Measurements from ENCODE around the gene ANKRD13D.
A peak's percentile ranks its signal among the peaks of the same experiment; 100 is the strongest.
"Not testable (repeated sequence)": the region's sequence is repeated elsewhere in the genome, so short reads cannot be mapped to it uniquely, and the experiment has no call there.

ANKRD13D gene

GRCh38 chr11:67317205-67317887 is 28.2 kb downstream of the ANKRD13D start:
- in situ Hi-C loops (cut with HindIII; ENCODE audit: low pct_unique_long_range_greater_than_20kb, low sequenced_read_pairs) = no loop called here
- DNase-seq (ENCODE audit: low read depth in 1 of 2, low spot score in 1 of 2) = peak; percentile 97 to 98

DNA sequence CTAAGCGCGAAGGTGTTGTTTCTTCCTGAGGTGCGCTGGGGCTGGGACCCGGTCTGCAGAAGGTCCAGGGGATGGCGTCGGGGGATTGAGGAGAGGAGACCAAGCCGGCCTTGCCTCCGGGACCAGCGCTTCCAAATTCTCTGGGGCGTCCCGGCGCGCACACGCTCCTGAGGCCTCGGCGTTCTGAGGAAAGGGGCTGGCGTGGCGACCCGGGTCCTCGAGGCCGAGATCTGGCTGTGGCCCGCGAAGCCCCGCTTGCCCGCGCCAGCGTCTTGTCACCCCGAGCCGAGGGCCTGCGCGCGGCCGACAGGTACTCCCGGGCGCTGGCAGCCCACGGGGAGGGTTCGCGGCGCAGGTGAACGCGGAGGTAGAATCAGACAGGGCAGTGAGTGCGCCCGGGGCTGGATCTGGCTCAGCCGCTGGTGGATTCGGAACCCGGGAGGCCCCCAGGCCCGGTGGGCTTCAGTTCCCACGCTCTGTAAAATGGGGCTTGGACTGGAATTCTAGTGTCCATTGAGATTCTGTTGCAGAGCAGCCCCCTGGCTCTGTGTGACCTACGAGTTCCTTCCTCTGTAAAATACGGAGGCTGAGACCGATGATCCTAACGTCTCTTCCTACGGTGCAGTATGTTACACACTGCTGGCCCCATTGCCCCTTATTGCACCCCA is 28.9 kb downstream of the ANKRD13D start:
- in situ Hi-C loops (cut with HindIII; ENCODE audit: low pct_unique_long_range_greater_than_20kb, low sequenced_read_pairs) = no loop called here
- peak; percentile 55 to 61 for DNase-seq (ENCODE audit: low read depth in 1 of 2, low spot score in 1 of 2)
- no peak for TF ChIP-seq JUND (IDR thresholded peaks at IDR 0.05; ENCODE audit: low read depth)

More at GRCh38 chr11:67317205-67317887, 28.2 kb downstream of the ANKRD13D start:
- no peak for TF ChIP-seq JUND (IDR thresholded peaks at IDR 0.05; ENCODE audit: low read depth)

GRCh38 chr11:67318876-67319275 is 29.8 kb downstream of the ANKRD13D start:
- in situ Hi-C loops (cut with HindIII; ENCODE audit: low pct_unique_long_range_greater_than_20kb, low sequenced_read_pairs); DNase-seq (ENCODE audit: low read depth in 1 of 2, low spot score in 1 of 2): not testable (repeated sequence)

DNA sequence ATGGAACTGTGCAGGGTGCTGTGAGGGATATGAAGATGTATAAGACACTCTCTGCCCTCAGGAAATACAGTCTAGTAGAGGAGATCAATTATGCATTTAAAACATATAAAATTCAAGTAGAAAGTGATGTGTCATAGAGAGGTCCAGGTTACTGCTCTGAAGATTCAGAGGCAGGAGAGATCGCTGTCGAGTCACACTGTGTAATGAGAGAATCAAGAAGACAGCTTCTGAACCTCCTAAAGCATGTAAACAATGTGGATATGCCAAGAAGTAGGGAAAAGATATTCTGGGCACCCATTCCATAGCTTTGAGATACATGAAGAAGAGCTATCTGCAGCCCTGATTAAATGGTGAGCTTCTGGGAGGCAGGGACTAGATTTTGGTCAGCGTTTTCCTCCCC is 30.9 kb downstream of the ANKRD13D start:
- no peak for TF ChIP-seq JUND (IDR thresholded peaks at IDR 0.05; ENCODE audit: low read depth)
- DNase-seq (ENCODE audit: low read depth in 1 of 2, low spot score in 1 of 2) = no peak
- in situ Hi-C loops (cut with HindIII; ENCODE audit: low pct_unique_long_range_greater_than_20kb, low sequenced_read_pairs) = no loop called here

GRCh38 chr11:67320691-67321090 is 31.6 kb downstream of the ANKRD13D start:
- in situ Hi-C loops (cut with HindIII; ENCODE audit: low pct_unique_long_range_greater_than_20kb, low sequenced_read_pairs) = no loop called here
- no peak for TF ChIP-seq JUND (IDR thresholded peaks at IDR 0.05; ENCODE audit: low read depth)
- no peak for DNase-seq (ENCODE audit: low read depth in 1 of 2, low spot score in 1 of 2)

GRCh38 chr11:67321313-67321871 is 32.3 kb downstream of the ANKRD13D start:
- in situ Hi-C loops (cut with HindIII; ENCODE audit: low pct_unique_long_range_greater_than_20kb, low sequenced_read_pairs) = no loop called here

DNA sequence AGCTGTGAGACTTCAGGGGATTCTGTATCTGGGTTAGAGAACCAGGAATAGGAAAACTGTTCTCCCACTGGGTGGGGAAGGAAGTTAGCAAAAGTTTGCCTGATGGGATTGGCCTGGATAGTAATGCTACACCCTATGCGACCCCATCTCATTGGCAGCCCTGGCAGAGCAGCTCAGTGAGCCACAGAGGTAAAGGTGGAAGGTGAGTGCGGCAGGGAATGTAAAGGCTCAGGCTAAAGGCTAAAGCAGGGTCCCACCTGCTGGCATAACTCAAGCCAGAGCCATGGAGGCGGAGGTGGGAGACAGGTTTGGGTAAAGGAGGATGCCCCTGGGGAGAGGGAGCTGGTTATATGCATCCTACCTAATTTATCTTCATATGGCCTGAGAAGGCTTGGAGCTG is 32.9 kb downstream of the ANKRD13D start:
- DNase-seq (ENCODE audit: low read depth in 1 of 2, low spot score in 1 of 2) = no peak
- in situ Hi-C loops (cut with HindIII; ENCODE audit: low pct_unique_long_range_greater_than_20kb, low sequenced_read_pairs) = no loop called here
- TF ChIP-seq JUND (IDR thresholded peaks at IDR 0.05; ENCODE audit: low read depth) = no peak

More at GRCh38 chr11:67321313-67321871, 32.3 kb downstream of the ANKRD13D start:
- no peak for DNase-seq (ENCODE audit: low read depth in 1 of 2, low spot score in 1 of 2)
- TF ChIP-seq JUND (IDR thresholded peaks at IDR 0.05; ENCODE audit: low read depth) = no peak

- no peak for DNase-seq (ENCODE audit: low read depth in 1 of 2, low spot score in 1 of 2)
- no peak for TF ChIP-seq JUND (IDR thresholded peaks at IDR 0.05; ENCODE audit: low read depth)
- in situ Hi-C loops (cut with HindIII; ENCODE audit: low pct_unique_long_range_greater_than_20kb, low sequenced_read_pairs) = no loop called here
Observed at GRCh38 chr11:67323526-67323925, 34.4 kb downstream of the ANKRD13D start.

GRCh38 chr11:67332081-67332691 is 43.1 kb downstream of the ANKRD13D start:
- DNase-seq (ENCODE audit: low read depth in 1 of 2, low spot score in 1 of 2) = no peak
- no peak for TF ChIP-seq JUND (IDR thresholded peaks at IDR 0.05; ENCODE audit: low read depth)
- in situ Hi-C loops (cut with HindIII; ENCODE audit: low pct_unique_long_range_greater_than_20kb, low sequenced_read_pairs) = no loop called here

- in situ Hi-C loops (cut with HindIII; ENCODE audit: low pct_unique_long_range_greater_than_20kb, low sequenced_read_pairs) = no loop called here
- TF ChIP-seq JUND (IDR thresholded peaks at IDR 0.05; ENCODE audit: low read depth) = no peak
- DNase-seq (ENCODE audit: low read depth in 1 of 2, low spot score in 1 of 2) = no peak
Observed at GRCh38 chr11:67337257-67337656, 48.2 kb downstream of the ANKRD13D start.

DNA sequence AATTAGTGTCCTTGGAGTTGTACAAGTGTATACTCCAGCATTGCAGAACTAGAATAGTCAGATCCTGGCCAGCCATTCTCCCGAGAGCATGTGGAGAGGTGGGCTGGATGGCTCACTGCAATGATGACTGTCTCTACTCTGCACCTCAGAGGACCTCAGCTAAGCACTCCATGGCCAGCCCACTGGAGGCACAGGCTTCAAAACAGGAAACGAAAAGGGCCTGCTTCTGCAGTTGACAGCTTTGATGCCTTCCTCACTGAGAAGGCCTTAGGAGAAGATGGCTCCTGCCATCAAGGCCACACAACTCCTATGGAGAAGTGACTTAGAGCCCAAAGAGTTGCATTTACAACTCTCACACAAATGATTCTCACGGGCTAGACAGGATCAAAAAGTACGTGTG is 55.2 kb downstream of the ANKRD13D start:
- no peak for TF ChIP-seq JUND (IDR thresholded peaks at IDR 0.05; ENCODE audit: low read depth)
- no peak for DNase-seq (ENCODE audit: low read depth in 1 of 2, low spot score in 1 of 2)
- in situ Hi-C loops (cut with HindIII; ENCODE audit: low pct_unique_long_range_greater_than_20kb, low sequenced_read_pairs) = no loop called here

GRCh38 chr11:67345247-67345919 is 56.3 kb downstream of the ANKRD13D start:
- no peak for TF ChIP-seq JUND (IDR thresholded peaks at IDR 0.05; ENCODE audit: low read depth)
- in situ Hi-C loops (cut with HindIII; ENCODE audit: low pct_unique_long_range_greater_than_20kb, low sequenced_read_pairs) = no loop called here
- DNase-seq (ENCODE audit: low read depth in 1 of 2, low spot score in 1 of 2) = peak in 1 of 2 experiments; percentile 31

Measured in T47D (cell line).